Type B pancreatic cell (in vitro differentiated cells): ENCODE data around the gene ANKRD13A. TPM values are rescaled to one million over a fixed set of nuclear protein-coding genes. Genes with fewer than 3 reads are reported as not detected.

Experiments used
- DNase-seq: peaks from one replicate; pipeline ENCODE4 v3.0.0; 2021; ENCODE audit warnings: mixed read lengths; ENCODE audit not compliant: unreplicated experiment; ENCODE audit errors: extremely low spot score
- H3K27ac Mint-ChIP-seq: 2 replicates; pipeline ENCODE4 v1.8.0; 2021; ENCODE audit warnings: mild to moderate bottlenecking, mixed read lengths
- H3K27me3 Mint-ChIP-seq: 2 replicates; pipeline ENCODE4 v1.8.0; 2021; ENCODE audit warnings: mixed read lengths
- H3K36me3 Mint-ChIP-seq: 2 replicates; pipeline ENCODE4 v1.8.0; 2021; ENCODE audit warnings: mixed read lengths
- H3K4me1 Mint-ChIP-seq: one replicate; pipeline ENCODE4 v1.8.0; 2021; ENCODE audit warnings: mixed read lengths; ENCODE audit not compliant: unreplicated experiment
- H3K4me3 Mint-ChIP-seq: 2 replicates; pipeline ENCODE4 v1.8.0; 2021; ENCODE audit warnings: mild to moderate bottlenecking, mixed read lengths
- H3K9me3 Mint-ChIP-seq: 2 replicates; pipeline ENCODE4 v1.8.0; 2021; ENCODE audit warnings: mixed read lengths
- CTCF ChIP-seq: fragments of 200-600 bp; sonication (generic); conservative IDR thresholded peaks from 2 replicates; pipeline ENCODE4 v1.5.0; 2021; ENCODE audit warnings: antibody characterized with exemption, mild to moderate bottlenecking
- total RNA-seq: library from RNA; stranded (reverse); gene quantifications from 2 replicates; pipeline ENCODE4 v1.2.1, GENCODE V29; 2021; ENCODE audit warnings: low replicate concordance

Gene ANKRD13A
- total RNA-seq, 1 donor from 2014 or later, result 34.6 TPM

- peak; percentile 92 for DNase-seq
- Mint-ChIP-seq H3K4me3 (peak within 1 kb of the TSS; percentile 97), H3K36me3 (no peaks in the 10 kb centered on the region), H3K4me1 (peaks cover 23% of the 10 kb centered on the region), H3K27me3 (no peaks in the 10 kb centered on the region), H3K27ac (peak within 1 kb of the TSS; percentile 91), H3K9me3 (no peaks in the 10 kb centered on the region)
- peak; percentile 15 for TF ChIP-seq CTCF
Measured at GRCh38 chr12:109995686-109996482, 3.3 kb upstream of the ANKRD13A start, which contains the start of gene GIT2. Gene GIT2, minus strand, starts transcription at chr12:109996368. Its CDS starts 144 bp downstream, at chr12:109996224.

- Mint-ChIP-seq H3K4me3 (peak overlapping the region; percentile 92), H3K27me3 (no peaks in the 10 kb centered on the region), H3K4me1 (peaks cover 25% of the 10 kb centered on the region), H3K27ac (peak overlapping the region; percentile 91), H3K9me3 (no peaks in the 10 kb centered on the region), H3K36me3 (no peaks in the 10 kb centered on the region)
- no peak for TF ChIP-seq CTCF
- DNase-seq, result no peak
Measured at GRCh38 chr12:109996483-109996853, 2.8 kb upstream of the ANKRD13A start.

- H3K4me3 Mint-ChIP-seq, result peak overlapping the region; percentile 96
- H3K36me3 Mint-ChIP-seq, result no peaks in the 10 kb centered on the region
- H3K9me3 Mint-ChIP-seq, result no peaks in the 10 kb centered on the region
- H3K27me3 Mint-ChIP-seq, result no peaks in the 10 kb centered on the region
- peaks cover 25% of the 10 kb centered on the region for H3K4me1 Mint-ChIP-seq
- no peak for TF ChIP-seq CTCF
- DNase-seq, result no peak
- peak overlapping the region; percentile 1 for H3K27ac Mint-ChIP-seq
Measured at GRCh38 chr12:109997393-109997792, 1.8 kb upstream of the ANKRD13A start.

- H3K36me3 Mint-ChIP-seq, result no peaks in the 10 kb centered on the region
- peak overlapping the region; percentile 98 for H3K27ac Mint-ChIP-seq
- H3K27me3 Mint-ChIP-seq, result no peaks in the 10 kb centered on the region
- H3K4me1 Mint-ChIP-seq, result peaks cover 30% of the 10 kb centered on the region
- TF ChIP-seq CTCF, result no peak
- no peaks in the 10 kb centered on the region for H3K9me3 Mint-ChIP-seq
- peak overlapping the region; percentile 96 for H3K4me3 Mint-ChIP-seq
- DNase-seq, result no peak
Measured at GRCh38 chr12:109998241-109998903, 858 bp upstream of the ANKRD13A start.

- no peak for DNase-seq
- Mint-ChIP-seq H3K4me1 (peaks cover 26% of the 10 kb centered on the region), H3K27ac (peak overlapping the region; percentile 89), H3K4me3 (peak overlapping the region; percentile 100), H3K36me3 (no peaks in the 10 kb centered on the region), H3K27me3 (no peaks in the 10 kb centered on the region), H3K9me3 (no peaks in the 10 kb centered on the region)
- TF ChIP-seq CTCF, result no peak
Measured at GRCh38 chr12:109999649-109999971, 380 bp downstream of the ANKRD13A start.
